HAP-1 (cell line): ENCODE measurements around the gene BRWD1.

Experiments used
- DNase-seq, 2 experiments: peaks; one replicate each; pipeline ENCODE4 v3.0.0-alpha.2; 2016 to 2020; ENCODE audit warnings: low spot score in 2 of 2
- H3K27me3 ChIP-seq: fragments of 250-450 bp; sonication (Bioruptor Pico); 2 replicates; pipeline ENCODE4 v1.5.1; 2020; ENCODE audit warnings: low read depth, mild to moderate bottlenecking, moderate library complexity
- H3K36me3 ChIP-seq: fragments of 250-450 bp; sonication (Bioruptor Pico); replicated peaks from 2 replicates; pipeline ENCODE4 v1.5.1; 2020; ENCODE audit warnings: mild to moderate bottlenecking
- H3K4me1 ChIP-seq: fragments of 250-450 bp; sonication (Bioruptor Pico); 2 replicates; pipeline ENCODE4 v1.5.1; 2020; ENCODE audit warnings: mild to moderate bottlenecking
- H3K4me3 ChIP-seq: fragments of 250-450 bp; sonication (Bioruptor Pico); 2 replicates; pipeline ENCODE4 v1.5.1; 2020; ENCODE audit warnings: mild to moderate bottlenecking, moderate library complexity
- H3K9me3 ChIP-seq: fragments of 250-450 bp; sonication (Bioruptor Pico); 2 replicates; pipeline ENCODE4 v1.5.1; 2020; ENCODE audit warnings: mild to moderate bottlenecking, moderate library complexity
- in situ Hi-C: fragments of 300-500 bp; cut with MboI; formaldehyde crosslinking; loops from 3 replicates; pipeline ENCODE4 v1.14.3; 2020; ENCODE audit warnings: low sequenced_read_pairs, inconsistent platforms, mixed read lengths

The BRWD1 gene

GRCh38 chr21:39318091-39318959 lies 4.9 kb upstream of the BRWD1 start:
- H3K4me1 ChIP-seq, result no peaks in the 10 kb centered on the region; the same call in 1 of the 2 replicates

GRCh38 chr21:39317134-39318090 lies 4.0 kb upstream of the BRWD1 start:
- DNase-seq, result no peak
- H3K4me3 ChIP-seq, result no peak overlapping the region
- in situ Hi-C loops, result no loop called here
- H3K27me3 ChIP-seq, result no peaks in the 10 kb centered on the region
- no peaks in the 10 kb centered on the region for H3K9me3 ChIP-seq
- H3K4me1 ChIP-seq, result no peaks in the 10 kb centered on the region; the same call in 1 of the 2 replicates
- H3K36me3 ChIP-seq, result no peaks in the 10 kb centered on the region

More at GRCh38 chr21:39318091-39318959, 4.9 kb upstream of the BRWD1 start:
- no peaks in the 10 kb centered on the region for H3K27me3 ChIP-seq
- in situ Hi-C loops, result no loop called here
- no peaks in the 10 kb centered on the region for H3K9me3 ChIP-seq
- no peak overlapping the region for H3K4me3 ChIP-seq
- no peak for DNase-seq
- H3K36me3 ChIP-seq, result no peaks in the 10 kb centered on the region

GRCh38 chr21:39316729-39317128 lies 3.3 kb upstream of the BRWD1 start:
- Histone ChIP-seq H3K9me3 (no peaks in the 10 kb centered on the region), H3K36me3 (peaks cover 4% of the 10 kb centered on the region), H3K27me3 (no peaks in the 10 kb centered on the region), H3K4me1 (peaks cover 5% of the 10 kb centered on the region), H3K4me3 (no peak overlapping the region)
- in situ Hi-C loops, result no loop called here
- DNase-seq, result no peak

GRCh38 chr21:39315603-39316445 lies 2.4 kb upstream of the BRWD1 start:
- in situ Hi-C loops, result no loop called here

GRCh38 chr21:39314143-39315027 lies 953 bp upstream of the BRWD1 start:
- Histone ChIP-seq H3K9me3 (no peaks in the 10 kb centered on the region), H3K27me3 (no peaks in the 10 kb centered on the region), H3K4me1 (peaks cover 5% of the 10 kb centered on the region), H3K36me3 (peaks cover 11% of the 10 kb centered on the region), H3K4me3 (peak overlapping the region; percentile 65)
- in situ Hi-C loops, result no loop called here
- peak; percentile 31 to 57 for DNase-seq

More at GRCh38 chr21:39315603-39316445, 2.4 kb upstream of the BRWD1 start:
- Histone ChIP-seq H3K9me3 (no peaks in the 10 kb centered on the region), H3K4me3 (no peak overlapping the region), H3K36me3 (peaks cover 11% of the 10 kb centered on the region), H3K27me3 (no peaks in the 10 kb centered on the region), H3K4me1 (peaks cover 5% of the 10 kb centered on the region)
- no peak for DNase-seq

- Histone ChIP-seq H3K9me3 (no peaks in the 10 kb centered on the region), H3K36me3 (peaks cover 11% of the 10 kb centered on the region), H3K27me3 (no peaks in the 10 kb centered on the region), H3K4me1 (peaks cover 5% of the 10 kb centered on the region), H3K4me3 (peak overlapping the region; percentile 65)
- DNase-seq, result peak in 1 of 2 experiments; percentile 45
- in situ Hi-C loops, result no loop called here
Measured at GRCh38 chr21:39313042-39313570, 326 bp downstream of the BRWD1 start.

- peaks cover 12% of the 10 kb centered on the region for H3K4me1 ChIP-seq
- H3K27me3 ChIP-seq, result no peaks in the 10 kb centered on the region
- no peaks in the 10 kb centered on the region for H3K9me3 ChIP-seq
- in situ Hi-C loops, result no loop called here
- peak overlapping the region; percentile 65 for H3K4me3 ChIP-seq
- peaks cover 11% of the 10 kb centered on the region for H3K36me3 ChIP-seq
- DNase-seq, result peak; percentile 79 to 94
Measured at GRCh38 chr21:39312112-39313041, 1.1 kb downstream of the BRWD1 start.

GRCh38 chr21:39311164-39311563 lies 2.3 kb downstream of the BRWD1 start:
- no peak overlapping the region for H3K4me3 ChIP-seq
- in situ Hi-C loops, result no loop called here
- H3K27me3 ChIP-seq, result no peaks in the 10 kb centered on the region
- H3K36me3 ChIP-seq, result peaks cover 17% of the 10 kb centered on the region
- DNase-seq, result no peak
- H3K4me1 ChIP-seq, result peaks cover 13% of the 10 kb centered on the region
- H3K9me3 ChIP-seq, result no peaks in the 10 kb centered on the region

GRCh38 chr21:39307466-39307865 lies 6.0 kb downstream of the BRWD1 start:
- DNase-seq, result peak in 1 of 2 experiments; percentile 61
- Histone ChIP-seq H3K36me3 (peaks cover 22% of the 10 kb centered on the region), H3K4me3 (no peak overlapping the region), H3K9me3 (no peaks in the 10 kb centered on the region), H3K27me3 (no peaks in the 10 kb centered on the region), H3K4me1 (peaks cover 13% of the 10 kb centered on the region)
- in situ Hi-C loops, result no loop called here

- H3K4me3 ChIP-seq, result no peak overlapping the region
- in situ Hi-C loops, result no loop called here
- no peaks in the 10 kb centered on the region for H3K27me3 ChIP-seq
- no peaks in the 10 kb centered on the region for H3K4me1 ChIP-seq
- no peak for DNase-seq
- H3K9me3 ChIP-seq, result no peaks in the 10 kb centered on the region
- peaks cover 25% of the 10 kb centered on the region for H3K36me3 ChIP-seq
Measured at GRCh38 chr21:39300587-39300986, 12.8 kb downstream of the BRWD1 start.

- Histone ChIP-seq H3K27me3 (no peaks in the 10 kb centered on the region), H3K4me1 (no peaks in the 10 kb centered on the region), H3K36me3 (peaks cover 52% of the 10 kb centered on the region), H3K4me3 (no peak overlapping the region), H3K9me3 (no peaks in the 10 kb centered on the region)
- no peak for DNase-seq
- in situ Hi-C loops, result no loop called here
Measured at GRCh38 chr21:39296891-39297290, 16.5 kb downstream of the BRWD1 start.
